NCI-H1436 treated with DMSO at 0.1 percent for 48 hours (cell line): Measurements from ENCODE around the gene ZNF211.

Experiments
- DNase-seq: peaks from one replicate; lab custom pipeline; 2025; lab: John Stamatoyannopoulos, UW

Gene ZNF211

GRCh38 chr19:57656346-57656745 is 23.4 kb downstream of the ZNF211 start:
- DNase-seq, result no peak

GRCh38 chr19:57664269-57665127 is 31.5 kb downstream of the ZNF211 start:
- no peak for DNase-seq

DNA sequence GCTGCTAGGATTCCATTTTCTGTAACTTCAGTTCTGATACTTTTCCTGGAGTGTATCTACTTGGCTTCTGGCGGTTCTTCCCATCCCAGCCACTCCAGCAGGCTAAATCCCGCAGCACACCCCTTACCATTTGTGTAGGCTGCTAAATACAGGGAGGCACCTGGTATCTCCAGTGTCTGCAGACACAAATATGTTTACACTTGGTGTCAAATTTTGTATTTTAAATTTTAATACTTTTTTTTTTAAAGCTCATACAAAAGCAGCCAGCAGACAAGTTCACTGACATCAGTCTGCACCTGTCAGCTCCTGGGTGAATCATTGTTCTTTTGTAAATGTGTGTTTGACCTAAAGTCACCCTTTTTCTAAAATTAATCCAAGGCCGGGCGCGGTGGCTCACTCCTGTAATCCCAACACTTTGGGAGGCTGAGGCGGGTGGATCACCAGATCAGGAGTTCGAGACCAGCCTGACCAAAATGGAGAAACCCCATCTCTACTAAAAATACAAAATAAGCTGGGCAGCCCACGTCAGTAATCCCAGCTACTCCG is 32.4 kb downstream of the ZNF211 start:
- DNase-seq, result no peak

DNA sequence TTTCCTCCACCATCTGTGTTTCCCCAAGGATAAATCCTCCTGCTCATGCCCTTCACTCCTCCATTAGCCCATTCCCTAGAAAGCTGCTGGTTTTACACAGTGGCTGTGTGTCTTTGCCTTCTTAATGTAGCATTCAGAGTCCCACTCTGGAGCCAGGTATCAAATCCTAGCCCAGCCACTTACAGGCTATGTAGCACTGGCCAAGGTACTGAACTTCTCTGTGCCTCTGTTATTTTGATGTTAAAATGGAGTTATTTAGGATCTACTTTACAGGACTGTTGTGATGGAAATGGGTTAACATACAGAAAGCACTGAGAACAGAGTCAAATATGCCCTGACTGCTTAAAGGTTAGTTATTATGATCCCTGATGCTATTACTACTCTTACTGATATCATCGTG is 34.3 kb downstream of the ZNF211 start:
- DNase-seq, result no peak

GRCh38 chr19:57668635-57669034 is 35.7 kb downstream of the ZNF211 start, which contains the start of gene ZSCAN4:
ZSCAN4 (plus strand) TSS chr19:57668935; CDS start chr19:57676146, 7,211 bp downstream.
- DNase-seq, result no peak

DNA sequence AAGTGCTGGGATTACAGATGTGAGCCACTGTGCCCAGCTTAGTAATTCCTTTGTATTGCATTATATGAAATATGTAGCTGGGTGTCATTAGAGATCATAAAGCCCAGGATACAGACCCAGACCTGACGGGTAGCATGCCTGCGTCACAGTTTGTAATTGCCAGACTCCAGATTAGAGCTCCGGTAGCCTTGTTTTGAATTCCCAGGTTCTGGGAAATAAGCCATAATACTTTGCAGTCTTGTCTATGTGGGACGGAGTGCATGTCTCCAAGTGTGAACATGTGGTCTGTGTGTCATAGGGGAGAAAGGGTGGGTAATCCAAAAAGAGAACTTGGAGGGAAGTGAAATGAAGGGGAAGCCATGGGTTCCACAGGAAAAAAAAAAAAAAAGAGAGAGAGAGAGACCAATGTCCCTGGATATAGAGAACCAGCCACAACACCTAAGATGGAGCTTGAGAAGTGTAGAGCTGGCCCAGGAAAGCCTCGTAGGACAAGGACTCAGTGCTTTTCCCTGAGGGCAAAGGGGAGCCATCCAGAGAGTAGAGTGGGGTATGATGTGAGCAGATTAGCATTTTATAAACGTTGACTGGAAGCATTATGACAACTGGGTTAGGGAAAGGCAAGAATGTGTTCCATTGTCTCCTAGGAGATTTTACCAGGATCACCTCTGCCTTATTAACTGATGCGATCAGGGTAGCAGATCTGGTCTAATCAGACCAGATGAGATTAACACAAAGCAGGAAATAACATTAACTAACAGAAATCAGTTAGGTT is 38.3 kb downstream of the ZNF211 start:
- DNase-seq, result no peak

DNA sequence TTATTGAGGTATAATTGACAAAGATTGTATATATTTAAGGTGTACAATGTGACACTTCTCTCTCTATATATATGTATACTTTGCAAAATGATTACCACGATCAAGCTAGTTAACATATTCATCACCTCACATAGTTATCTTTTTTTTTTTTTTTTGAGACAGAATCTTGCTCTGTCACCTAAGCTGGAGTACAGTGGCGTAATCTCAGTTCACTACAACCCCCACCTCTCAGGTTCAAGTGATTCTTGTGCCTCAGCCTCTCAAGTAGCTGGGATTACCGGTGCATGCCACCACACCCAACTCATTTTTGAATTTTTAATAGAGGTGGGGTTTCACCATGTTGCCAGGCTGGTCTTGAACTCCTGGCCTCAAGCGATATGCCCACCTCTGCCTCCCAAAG is 39.5 kb downstream of the ZNF211 start:
- no peak for DNase-seq

DNA sequence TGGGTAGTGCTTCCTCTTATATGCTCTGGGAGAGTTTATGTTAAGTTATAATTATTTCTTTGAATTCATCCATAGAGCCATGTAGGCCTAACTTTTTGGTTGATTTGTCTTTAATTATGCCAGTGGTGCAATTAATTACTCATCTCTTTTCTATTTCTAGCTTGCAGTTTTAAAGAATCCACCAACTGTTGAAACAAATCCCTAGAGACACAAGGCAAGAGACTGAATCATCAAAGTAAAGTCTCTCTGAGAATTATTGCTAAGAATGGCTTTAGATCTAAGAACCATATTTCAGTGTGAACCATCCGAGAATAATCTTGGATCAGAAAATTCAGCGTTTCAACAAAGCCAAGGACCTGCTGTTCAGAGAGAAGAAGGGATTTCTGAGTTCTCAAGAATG is 42.9 kb downstream of the ZNF211 start:
- DNase-seq, result no peak

DNA sequence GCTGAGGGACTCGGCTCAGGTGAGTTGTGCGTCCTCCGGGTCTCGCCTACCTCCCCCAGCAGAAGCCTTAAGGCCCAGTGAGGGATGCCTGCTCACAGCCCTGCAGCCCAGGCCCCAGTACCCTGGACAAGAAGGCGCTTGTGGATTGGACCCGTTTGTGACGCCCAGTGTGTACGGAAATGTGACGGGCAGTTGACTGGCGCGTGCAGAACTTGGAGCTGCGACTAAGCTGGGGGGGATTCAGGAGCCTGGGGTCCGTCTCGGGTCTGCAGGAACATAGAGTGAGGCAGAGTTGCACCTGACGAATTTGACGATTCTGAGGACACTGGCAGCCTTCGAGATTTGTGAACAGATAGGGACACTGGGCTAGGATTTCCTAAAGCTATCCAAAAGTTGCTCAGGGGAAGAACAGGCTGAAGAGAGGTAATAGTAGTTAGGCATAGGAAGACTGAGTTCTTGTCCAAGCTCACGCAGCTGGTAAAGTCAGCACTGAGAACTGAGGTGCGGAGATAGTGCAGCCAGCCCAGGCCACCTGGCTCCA is 49.3 kb downstream of the ZNF211 start:
- DNase-seq, result no peak

- DNase-seq, result no peak
These were observed 53.8 kb downstream of the ZNF211 start for GRCh38 chr19:57686727-57687126.

DNA sequence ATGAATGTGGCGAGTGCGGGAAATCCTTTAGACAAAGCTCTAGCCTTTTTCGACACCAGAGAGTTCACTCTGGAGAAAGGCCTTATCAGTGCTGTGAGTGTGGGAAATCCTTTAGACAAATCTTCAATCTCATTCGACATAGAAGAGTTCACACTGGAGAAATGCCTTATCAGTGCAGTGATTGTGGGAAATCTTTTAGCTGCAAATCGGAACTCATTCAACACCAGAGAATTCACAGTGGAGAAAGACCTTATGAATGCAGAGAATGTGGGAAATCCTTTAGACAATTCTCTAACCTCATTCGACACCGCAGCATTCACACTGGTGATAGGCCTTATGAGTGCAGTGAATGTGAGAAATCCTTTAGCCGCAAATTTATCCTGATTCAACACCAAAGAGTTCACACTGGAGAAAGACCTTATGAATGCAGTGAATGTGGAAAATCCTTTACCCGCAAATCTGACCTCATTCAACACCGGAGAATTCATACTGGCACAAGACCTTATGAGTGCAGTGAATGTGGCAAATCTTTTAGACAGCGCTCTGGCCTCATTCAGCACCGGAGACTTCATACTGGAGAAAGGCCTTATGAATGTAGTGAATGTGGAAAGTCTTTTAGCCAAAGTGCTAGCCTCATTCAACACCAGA is 54.5 kb downstream of the ZNF211 start:
- DNase-seq, result no peak

DNA sequence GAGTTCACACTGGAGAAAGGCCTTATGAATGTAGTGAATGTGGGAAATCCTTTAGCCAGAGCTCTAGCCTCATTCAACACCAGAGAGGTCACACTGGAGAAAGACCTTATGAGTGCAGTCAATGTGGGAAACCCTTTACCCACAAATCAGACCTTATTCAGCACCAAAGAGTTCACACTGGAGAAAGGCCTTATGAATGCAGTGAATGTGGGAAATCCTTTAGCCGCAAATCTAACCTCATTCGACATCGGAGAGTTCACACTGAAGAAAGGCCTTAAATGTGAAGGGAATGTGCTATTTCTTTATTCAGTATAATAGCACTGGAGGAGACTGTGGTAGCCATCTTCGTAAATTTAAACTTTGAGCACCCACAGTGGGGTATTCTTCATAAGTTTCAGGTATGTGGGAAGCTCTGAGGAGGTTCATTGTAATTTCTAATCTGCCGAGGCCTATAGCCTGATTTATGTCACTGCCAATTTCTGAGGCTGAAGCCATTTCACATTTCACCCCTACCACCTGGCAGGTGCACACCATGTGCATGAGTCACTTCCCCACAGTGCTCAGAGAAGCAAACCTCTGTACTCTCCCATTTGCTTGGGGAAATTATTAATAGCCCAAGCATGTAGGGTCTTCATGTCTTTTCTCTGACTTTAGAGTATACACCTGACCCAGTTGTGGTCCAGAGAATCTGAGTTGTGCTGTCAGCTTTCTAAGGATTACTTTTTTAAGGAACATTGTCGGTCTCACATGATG is 55.2 kb downstream of the ZNF211 start:
- DNase-seq, result no peak

GRCh38 chr19:57689750-57690149 is 56.8 kb downstream of the ZNF211 start:
- no peak for DNase-seq
